Fibroblast of lung (primary cell): ENCODE measurements around the gene ASIC1. TPM values are rescaled to one million over a fixed set of nuclear protein-coding genes. Genes with fewer than 3 reads are reported as not detected.

Experiments used
- DNase-seq, 2 donors: peaks; one replicate each; pipeline versions ENCODE4 v3.0.0 to v3.0.0-alpha.2; 2010; ENCODE audit warnings: low read depth in 2 of 2
- H2AFZ ChIP-seq: 2 replicates; pipeline ENCODE4 v1.5.1; 2012; ENCODE audit warnings: low read length, control low read depth, inconsistent platforms
- H3K27ac ChIP-seq: 2 replicates; pipeline ENCODE4 v1.5.1; 2011; ENCODE audit warnings: low read length, control low read depth; ENCODE audit not compliant: insufficient read depth
- H3K27me3 ChIP-seq: 2 replicates; pipeline ENCODE4 v1.5.1; 2011; ENCODE audit warnings: mild to moderate bottlenecking, low read length; ENCODE audit not compliant: control insufficient read depth, insufficient read depth
- H3K36me3 ChIP-seq: 2 replicates; pipeline ENCODE4 v1.5.1; 2011; ENCODE audit warnings: low read length; ENCODE audit not compliant: control insufficient read depth, insufficient read depth
- H3K4me1 ChIP-seq: 2 replicates; pipeline ENCODE4 v1.5.1; 2011; ENCODE audit warnings: low read length; ENCODE audit not compliant: control insufficient read depth, insufficient read depth; ENCODE audit errors: extremely low read depth
- H3K4me2 ChIP-seq: 2 replicates; pipeline ENCODE4 v1.5.1; 2011; ENCODE audit warnings: low read length, control low read depth; ENCODE audit not compliant: insufficient read depth; ENCODE audit errors: extremely low read depth
- H3K4me3 ChIP-seq, 4 experiments: fragments of 200-600 bp in 1 of 4; sonication (generic) in 1 of 4; replicated peaks in 1 of 4; 2 replicates each; pipeline ENCODE4 v1.5.1; 2011 to 2016; ENCODE audit warnings: low read length in 4 of 4, low read depth in 3 of 4, mild to moderate bottlenecking in 3 of 4, control low read depth in 2 of 4, inconsistent platforms in 1 of 4, mixed read lengths in 1 of 4; ENCODE audit not compliant: insufficient read depth in 1 of 4; ENCODE audit errors: control extremely low read depth in 1 of 4
- H3K79me2 ChIP-seq: 2 replicates; pipeline ENCODE4 v1.5.1; 2012; ENCODE audit warnings: mild to moderate bottlenecking, low read length, inconsistent platforms; ENCODE audit not compliant: control insufficient read depth, insufficient read depth
- H3K9ac ChIP-seq: 2 replicates; pipeline ENCODE4 v1.5.1; 2011; ENCODE audit warnings: mild to moderate bottlenecking, low read length, control low read depth; ENCODE audit not compliant: insufficient read depth
- H3K9me3 ChIP-seq: 2 replicates; pipeline ENCODE4 v1.5.1; 2012; ENCODE audit warnings: low read depth, low read length; ENCODE audit not compliant: control insufficient read depth, insufficient read depth
- H4K20me1 ChIP-seq: 2 replicates; pipeline ENCODE4 v1.5.1; 2011; ENCODE audit warnings: low read length; ENCODE audit not compliant: control insufficient read depth, insufficient read depth; ENCODE audit errors: extremely low read depth
- CTCF ChIP-seq, 2 donors: IDR thresholded peaks in 1 of 2; conservative IDR thresholded peaks in 1 of 2; 1 replicate in 1 of 2; 2 replicates in 1 of 2; pipeline ENCODE4 v1.5.1; 2011 to 2012; ENCODE audit warnings: low read length in 2 of 2, control low read depth in 1 of 2, inconsistent platforms in 1 of 2, low read depth in 1 of 2, mild to moderate bottlenecking in 1 of 2
- EZH2 ChIP-seq: IDR thresholded peaks from 2 replicates; pipeline ENCODE4 v1.5.1; 2012; ENCODE audit warnings: low read length, control low read depth, mild to moderate bottlenecking; ENCODE audit errors: missing control alignments
- polyA plus RNA-seq, 2 donors: library from polyadenylated mRNA; depleted of rRNA in 1 of 2; stranded (reverse) in 1 of 2; unstranded in 1 of 2; fragments of >200 nt; gene quantifications; 2 replicates each; pipeline ENCODE4 v1.2.1, GENCODE V29; 2011 to 2012; ENCODE audit warnings: missing spikeins in 1 of 2
- total RNA-seq: library from RNA; depleted of rRNA; stranded (reverse); fragments of >200 nt; gene quantifications from 2 replicates; pipeline ENCODE4 v1.2.1, GENCODE V29; 2014

ASIC1 gene
- total and polyA plus RNA-seq, 2 donors (not counting 1 experiment from before 2014, with no cell fraction given), result 1.7 to 3.9 TPM

- H3K27me3 ChIP-seq, result no peaks in the 10 kb centered on the region
- H3K9me3 ChIP-seq, result no peaks in the 10 kb centered on the region
- peak overlapping the region; percentile 84 to 98 (median 94) for H3K4me3 ChIP-seq
- H3K27ac ChIP-seq, result peak overlapping the region; percentile 99
- peak overlapping the region; percentile 86 for H3K4me2 ChIP-seq
- no peak for DNase-seq
- peak overlapping the region; percentile 86 for H2AFZ ChIP-seq
- H3K36me3 ChIP-seq, result no peaks in the 10 kb centered on the region
- H3K79me2 ChIP-seq, result peaks cover 20% of the 10 kb centered on the region
- TF ChIP-seq EZH2 (no peak), CTCF (conservative IDR thresholded peaks at IDR 0.05 in 1 of 2, IDR thresholded peaks at IDR 0.05 in 1 of 2; ENCODE audit: low read depth in 1 of 2, low read length in 2 of 2) (no peak)
- H4K20me1 ChIP-seq, result no peaks in the 10 kb centered on the region
- peaks cover 14% of the 10 kb centered on the region for H3K4me1 ChIP-seq
- peak overlapping the region; percentile 97 for H3K9ac ChIP-seq
These were observed 55.2 kb downstream of the ASIC1 start for GRCh38 chr12:50112456-50113218.

GRCh38 chr12:50117057-50117622, 59.7 kb downstream of the ASIC1 start:
- no peak overlapping the region for H3K4me3 ChIP-seq
- DNase-seq, result no peak
- H3K36me3 ChIP-seq, result no peaks in the 10 kb centered on the region
- H3K9ac ChIP-seq, result no peak overlapping the region
- peaks cover 20% of the 10 kb centered on the region for H3K79me2 ChIP-seq
- H3K27me3 ChIP-seq, result no peaks in the 10 kb centered on the region
- no peak overlapping the region for H3K27ac ChIP-seq
- H3K4me1 ChIP-seq, result peaks cover 2% of the 10 kb centered on the region
- no peak overlapping the region for H2AFZ ChIP-seq
- H4K20me1 ChIP-seq, result no peaks in the 10 kb centered on the region
- H3K9me3 ChIP-seq, result no peaks in the 10 kb centered on the region
- no peak overlapping the region for H3K4me2 ChIP-seq
- TF ChIP-seq EZH2 (no peak), CTCF (conservative IDR thresholded peaks at IDR 0.05 in 1 of 2, IDR thresholded peaks at IDR 0.05 in 1 of 2; ENCODE audit: low read depth in 1 of 2, low read length in 2 of 2) (no peak)

GRCh38 chr12:50119387-50119786, 62.0 kb downstream of the ASIC1 start:
- Histone ChIP-seq H3K4me2 (no peak overlapping the region), H3K79me2 (peaks cover 8% of the 10 kb centered on the region), H3K4me3 (no peak overlapping the region), H3K9ac (no peak overlapping the region), H3K4me1 (no peaks in the 10 kb centered on the region), H3K27me3 (no peaks in the 10 kb centered on the region), H3K36me3 (no peaks in the 10 kb centered on the region), H3K27ac (no peak overlapping the region), H2AFZ (no peak overlapping the region), H4K20me1 (no peaks in the 10 kb centered on the region), H3K9me3 (no peaks in the 10 kb centered on the region)
- DNase-seq, result no peak
- TF ChIP-seq EZH2 (no peak), CTCF (conservative IDR thresholded peaks at IDR 0.05 in 1 of 2, IDR thresholded peaks at IDR 0.05 in 1 of 2; ENCODE audit: low read depth in 1 of 2, low read length in 2 of 2) (no peak)
